Femur (tissue), 1 donor: ENCODE data around the gene PLSCR3.
"Not testable (repeated sequence)": the region's sequence is repeated elsewhere in the genome, so short reads cannot be mapped to it uniquely, and the experiment has no call there.

ENCODE experiments used
- DNase-seq: peaks from one replicate; pipeline ENCODE4 v3.0.0-alpha.2; 2017

PLSCR3 gene

DNA sequence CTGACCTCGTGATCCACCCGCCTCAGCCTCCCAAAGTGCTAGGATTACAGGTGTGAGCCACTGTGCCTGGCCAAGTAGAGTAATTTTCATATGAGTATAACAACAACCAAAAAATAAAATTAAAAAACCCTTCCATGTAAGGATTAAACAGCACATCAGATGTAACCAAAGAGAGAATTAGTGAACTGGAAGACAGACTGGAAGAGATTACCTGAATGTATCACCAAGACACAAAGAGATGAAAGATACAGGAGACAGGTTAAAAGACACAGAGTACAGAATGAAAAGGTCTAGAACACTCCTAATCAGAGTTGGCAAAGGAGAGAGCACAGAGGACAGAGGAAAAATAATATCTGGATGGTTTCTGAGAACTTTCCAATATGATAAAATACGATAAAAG lies 15.2 kb downstream of the PLSCR3 start:
- no peak for DNase-seq

DNA sequence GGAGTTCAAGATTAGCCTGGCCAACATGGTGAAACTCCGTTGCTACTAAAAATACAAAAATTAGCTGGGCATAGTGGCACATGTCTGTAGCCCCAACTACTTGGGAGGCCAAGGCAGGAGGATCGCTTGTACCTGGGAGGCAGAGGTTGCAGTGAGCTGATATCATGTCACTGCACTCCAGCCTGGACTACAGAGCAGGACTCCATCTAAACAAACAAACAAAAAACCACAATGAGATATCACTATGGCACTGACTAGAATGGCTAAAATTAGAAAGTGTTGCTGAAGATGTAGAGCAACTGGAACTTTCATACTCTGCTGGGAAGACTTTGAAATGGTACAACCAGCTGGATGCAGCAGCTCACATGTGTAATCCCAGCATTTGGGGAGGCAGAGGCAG lies 20.0 kb downstream of the PLSCR3 start:
- no peak for DNase-seq

DNA sequence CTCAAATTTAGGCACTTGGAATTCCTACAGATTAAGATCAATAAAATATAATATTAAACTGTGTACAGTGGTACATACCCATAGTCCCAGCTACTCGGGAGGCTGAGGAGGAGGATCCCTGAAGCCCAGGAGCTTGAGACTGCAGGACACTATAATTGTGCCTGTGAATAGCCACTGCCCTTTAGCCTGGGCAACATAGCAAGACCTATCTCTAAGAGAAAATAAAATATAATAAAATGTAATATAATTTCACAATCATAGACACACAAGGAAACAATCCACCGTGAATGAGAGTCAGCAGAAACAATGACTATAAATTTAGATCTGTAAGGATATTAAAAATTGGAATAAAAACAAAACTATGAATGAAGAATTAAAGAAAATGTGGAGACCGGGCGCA lies 23.5 kb downstream of the PLSCR3 start:
- no peak for DNase-seq

DNA sequence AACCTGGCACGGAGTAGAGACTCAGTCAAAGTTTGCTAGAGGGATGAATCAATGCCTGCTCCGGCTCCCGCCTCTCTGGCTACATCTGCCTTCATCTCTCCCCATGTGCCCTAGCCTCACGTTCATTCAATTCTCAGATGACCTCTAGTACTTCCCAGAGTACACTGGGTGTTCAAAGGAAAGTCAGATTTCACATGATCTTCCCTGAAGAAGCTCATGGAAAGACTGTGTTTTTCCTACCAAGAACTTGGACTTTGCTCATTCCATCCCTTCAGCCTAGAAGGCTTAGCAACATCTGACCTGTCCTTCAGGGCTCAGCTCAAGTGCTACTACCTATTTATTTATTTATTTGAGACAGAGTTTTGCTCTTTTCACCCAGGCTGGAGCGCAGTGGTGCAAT lies 24.5 kb downstream of the PLSCR3 start:
- no peak for DNase-seq

DNA sequence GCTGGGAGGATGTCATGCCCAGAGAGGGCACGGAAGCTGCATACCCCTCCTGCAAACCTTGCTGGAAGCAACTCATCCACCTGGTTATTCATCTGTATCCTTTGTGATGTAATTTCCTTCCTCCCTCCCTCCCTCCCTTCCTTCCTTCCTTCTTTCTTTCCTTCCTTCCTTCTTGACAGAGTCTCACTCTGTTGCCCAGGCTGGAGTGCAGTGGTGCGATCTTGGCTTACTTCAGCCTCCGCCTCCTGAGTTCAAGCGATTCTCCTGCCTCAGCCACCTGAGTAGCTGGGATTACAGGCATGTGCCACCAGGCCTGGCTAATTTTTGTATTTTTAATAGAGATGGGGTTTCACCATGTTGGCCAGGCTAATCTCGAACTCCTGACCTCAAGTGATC lies 25.7 kb downstream of the PLSCR3 start:
- not testable (repeated sequence) for DNase-seq

DNA sequence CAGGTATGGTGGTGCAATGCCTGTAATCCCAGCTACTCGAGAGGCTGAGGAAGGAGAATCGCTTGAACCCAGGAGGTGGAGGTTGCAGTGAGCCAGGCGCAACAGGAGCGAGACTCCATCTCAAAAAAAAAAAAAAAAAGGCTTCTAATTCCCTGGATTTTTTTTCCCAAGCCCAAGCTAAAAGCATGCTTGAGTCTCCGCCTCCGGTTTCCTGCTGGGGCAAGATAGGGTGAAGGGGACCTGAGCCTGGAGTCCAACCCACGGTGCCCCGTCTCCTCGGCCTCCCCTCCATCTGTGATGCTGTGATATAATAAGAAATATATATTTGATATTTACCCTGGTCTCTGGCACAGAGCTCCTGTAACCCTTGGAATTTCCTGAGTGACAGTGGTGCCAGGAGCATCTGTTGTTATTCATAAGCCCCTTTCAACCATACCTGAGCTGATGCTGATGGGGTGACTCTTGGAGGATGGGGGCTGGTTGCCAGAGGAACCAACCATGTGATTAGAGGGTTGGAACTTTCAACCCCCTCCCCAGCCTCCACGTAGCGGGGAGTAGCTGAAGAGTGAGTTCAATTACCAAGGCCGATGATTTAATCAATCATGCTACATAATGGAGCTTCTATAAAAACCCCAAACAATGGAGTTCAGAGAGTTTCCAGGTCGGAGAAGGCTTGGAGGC lies 26.3 kb downstream of the PLSCR3 start:
- DNase-seq: no peak

DNA sequence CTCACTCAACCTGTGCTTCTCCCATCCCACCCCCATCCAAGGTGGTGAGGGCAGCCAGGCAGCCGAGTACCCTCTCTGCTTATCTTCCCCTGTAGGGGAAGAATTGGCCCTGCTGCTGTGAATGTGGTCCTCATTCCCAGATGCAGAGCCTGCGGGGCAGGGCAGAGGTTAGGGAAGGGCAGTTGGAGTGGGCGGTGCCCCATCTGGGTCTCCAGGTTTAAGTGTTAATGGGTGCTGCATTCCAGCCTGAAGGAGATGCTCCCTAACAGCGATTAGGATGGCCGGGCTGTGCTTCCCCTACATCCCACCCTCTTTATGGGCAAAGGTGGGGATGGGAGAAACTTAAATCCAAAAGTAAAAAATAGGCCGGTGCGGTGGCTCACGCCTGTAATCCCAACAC lies 27.2 kb downstream of the PLSCR3 start:
- no peak for DNase-seq

DNA sequence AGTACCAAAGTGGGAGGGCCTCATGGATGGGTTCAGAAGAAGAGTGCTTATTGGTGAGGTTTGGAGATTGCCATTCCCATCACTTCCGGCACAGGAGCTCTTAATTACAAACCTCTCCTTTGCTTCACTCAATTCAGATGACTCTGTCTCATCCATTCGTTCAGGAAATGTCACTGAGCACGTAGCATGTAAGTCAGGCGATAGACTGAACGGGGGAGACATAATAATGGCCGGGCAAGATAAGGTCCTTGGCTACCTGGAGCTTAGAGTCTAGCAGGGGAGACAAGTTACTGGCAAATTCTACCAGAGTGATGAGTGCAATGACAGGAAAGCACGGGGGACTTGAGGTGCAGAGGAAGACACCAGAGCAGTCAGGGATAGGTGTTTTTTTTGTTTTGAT lies 28.4 kb downstream of the PLSCR3 start:
- not testable (repeated sequence) for DNase-seq

DNA sequence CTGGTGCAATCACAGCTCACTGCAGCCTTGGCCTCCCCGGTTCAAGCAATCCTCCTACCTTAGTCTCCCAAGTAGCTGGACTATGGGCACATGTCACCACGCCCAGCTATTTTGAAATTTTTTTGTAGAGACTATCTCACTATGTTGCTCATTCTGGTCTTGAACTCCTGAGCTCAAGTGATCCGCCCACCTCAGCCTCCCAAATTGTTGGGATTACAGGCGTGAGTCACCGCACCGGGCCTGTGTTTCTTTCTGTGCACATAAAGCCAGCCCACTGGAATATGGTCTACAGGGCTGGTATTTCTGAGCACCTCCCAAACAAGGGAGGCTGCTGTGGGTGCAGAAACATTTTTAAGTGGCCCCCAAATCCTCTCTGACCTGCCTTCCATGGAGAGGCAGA lies 31.0 kb downstream of the PLSCR3 start:
- no peak for DNase-seq

DNA sequence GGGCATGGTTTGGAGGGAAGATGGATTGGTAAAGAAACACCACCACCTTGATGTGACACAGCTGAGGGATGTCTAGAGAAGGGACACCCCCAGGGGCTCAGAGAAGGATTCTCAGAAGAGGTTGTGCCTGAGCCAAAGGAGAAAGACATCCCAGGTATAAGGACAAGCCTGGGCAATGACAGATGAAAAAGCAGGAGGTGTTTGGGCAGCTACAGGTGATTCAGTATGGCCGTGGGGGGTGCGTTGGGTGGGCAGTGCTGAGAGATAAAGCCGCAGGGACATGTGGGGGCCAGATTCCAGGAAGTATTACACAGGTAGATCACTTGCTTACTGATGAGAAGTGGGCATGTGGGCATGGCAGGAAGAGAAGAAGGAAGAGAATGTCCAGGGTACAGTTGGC lies 32.4 kb downstream of the PLSCR3 start:
- DNase-seq: no peak

DNA sequence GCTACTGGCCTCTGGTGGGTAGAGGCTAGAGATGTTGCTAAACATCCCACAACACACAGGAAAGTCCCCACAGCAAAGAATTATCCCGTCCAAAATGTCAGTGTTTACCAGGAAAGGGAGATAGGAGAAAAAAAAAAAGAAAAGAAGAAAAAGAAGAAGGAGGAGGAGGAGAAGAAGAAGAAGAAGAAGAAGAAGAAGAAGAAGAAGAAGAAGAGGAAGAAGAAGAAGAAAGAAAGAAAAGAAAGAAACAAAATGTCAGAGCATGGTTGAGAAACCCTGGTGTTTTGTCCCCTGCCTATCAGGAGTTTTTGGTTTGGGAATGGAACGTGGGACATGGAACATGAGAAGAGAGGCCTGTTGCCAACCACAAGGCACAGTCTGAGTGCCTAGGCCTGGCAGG lies 36.9 kb downstream of the PLSCR3 start:
- no peak for DNase-seq

DNA sequence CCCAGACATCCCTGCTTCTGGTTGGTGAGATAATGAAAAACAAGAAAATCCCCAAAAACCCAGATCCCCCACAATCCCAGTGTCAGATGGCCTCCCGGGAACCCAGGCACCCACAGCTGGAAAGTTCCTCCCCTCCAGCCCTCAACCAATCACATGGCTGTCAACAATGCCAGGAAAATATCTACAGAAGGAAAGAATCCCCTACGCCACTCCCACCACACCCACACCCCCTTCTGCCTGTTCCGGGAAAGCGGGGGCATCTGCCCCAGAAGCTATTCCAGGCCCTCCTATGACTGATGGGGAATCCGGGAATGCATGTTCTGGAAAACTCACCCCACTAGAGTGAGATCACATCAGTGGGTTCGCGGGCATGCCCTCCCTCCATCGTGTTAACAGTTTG lies 37.6 kb downstream of the PLSCR3 start:
- DNase-seq: no peak

DNA sequence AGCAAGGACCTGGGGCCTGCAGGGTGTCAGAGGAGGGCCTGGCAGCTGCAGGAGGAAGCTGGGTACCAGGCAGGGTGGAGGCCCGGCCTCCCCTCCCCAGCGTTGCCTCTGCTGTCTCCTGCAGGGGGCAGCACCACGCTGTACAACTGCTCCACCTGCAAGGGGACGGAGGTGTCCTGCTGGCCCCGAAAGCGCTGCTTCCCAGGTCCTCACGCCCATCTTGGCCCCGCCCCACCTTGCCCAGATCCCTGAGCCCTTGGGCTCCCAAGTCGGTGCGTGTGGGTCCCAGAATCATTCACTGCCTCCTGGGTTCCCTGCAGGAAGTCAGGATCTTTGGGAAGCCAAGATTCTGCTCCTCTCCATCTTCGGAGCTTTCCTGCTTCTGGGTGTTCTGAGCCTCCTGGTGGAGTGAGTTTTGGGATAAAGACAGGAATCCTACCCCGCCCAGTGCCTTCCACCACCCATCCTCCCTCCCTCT lies 38.2 kb downstream of the PLSCR3 start:
- DNase-seq: peak; percentile 84

DNA sequence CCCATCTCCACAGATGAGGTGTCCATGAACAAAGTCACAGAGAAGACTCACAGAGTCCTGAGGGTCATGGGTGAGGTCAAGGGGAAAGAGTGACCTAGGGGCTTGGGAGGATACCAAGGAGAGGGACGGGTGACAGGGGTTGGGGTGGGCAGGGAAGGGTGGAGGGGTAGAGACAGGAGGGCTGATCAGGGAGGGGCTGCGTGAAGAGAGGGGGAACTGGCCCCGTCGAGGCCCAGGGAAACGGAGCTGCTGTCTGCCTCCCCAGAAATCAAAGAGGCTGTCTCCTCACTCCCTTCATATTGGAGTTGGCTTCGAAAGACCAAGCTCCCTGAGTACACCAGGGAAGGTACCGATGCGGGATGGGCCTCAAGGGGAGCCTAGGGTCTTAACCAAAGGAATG lies 38.8 kb downstream of the PLSCR3 start:
- no peak for DNase-seq

DNA sequence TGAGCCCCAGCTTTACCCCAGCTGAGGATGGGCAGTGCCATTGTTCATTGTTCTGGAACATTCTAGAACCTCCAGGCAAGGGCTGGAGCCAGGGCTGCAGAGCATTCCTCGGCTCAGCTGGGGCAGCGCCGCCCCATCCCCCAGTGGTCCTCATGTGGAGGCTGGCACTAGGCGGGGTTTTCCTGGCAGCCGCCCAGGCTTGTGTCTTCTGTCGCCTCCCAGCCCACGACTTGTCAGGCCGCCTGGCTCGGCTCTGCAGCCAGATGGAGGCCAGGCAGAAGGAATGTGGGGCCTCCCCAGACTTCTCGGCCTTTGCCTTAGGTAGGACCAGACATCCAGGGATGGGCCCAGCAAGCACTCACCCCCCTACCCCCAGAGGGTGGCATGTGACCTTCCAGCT lies 39.3 kb downstream of the PLSCR3 start, which contains the start of gene TMEM95:
Gene TMEM95 (plus strand): TSS at position 104 of the 400 bp plus-strand sequence. CDS start 49 bp downstream, at position 153.
- peak; percentile 70 for DNase-seq

DNA sequence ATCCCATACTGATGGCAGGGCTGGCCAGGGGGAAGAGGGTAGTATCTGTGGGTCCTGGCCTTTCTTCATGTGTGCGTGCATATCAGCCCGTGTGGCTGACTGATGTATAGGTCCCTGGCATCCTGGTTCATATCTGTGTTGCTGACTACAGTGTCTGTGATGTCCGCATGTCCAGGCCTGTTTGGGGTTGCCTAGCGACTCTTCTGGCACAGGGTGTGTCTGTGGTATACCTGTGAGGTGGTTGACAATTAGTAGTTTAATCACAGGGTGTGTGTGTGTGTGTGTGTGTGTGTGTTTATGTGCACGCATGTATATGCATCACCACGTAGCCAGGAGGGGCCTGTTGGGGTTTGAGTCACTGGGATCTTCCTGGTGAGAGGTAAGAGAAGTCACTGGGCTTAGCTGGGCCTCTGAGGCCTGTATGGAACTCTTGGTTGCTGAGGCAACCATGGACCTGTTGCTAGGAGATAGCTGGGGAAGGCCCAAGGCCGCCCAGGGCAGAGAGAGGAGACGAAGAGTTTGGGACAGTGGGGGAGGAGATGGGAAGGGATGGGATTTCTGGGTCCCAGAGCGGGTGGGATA lies 40.0 kb downstream of the PLSCR3 start:
- DNase-seq: no peak

DNA sequence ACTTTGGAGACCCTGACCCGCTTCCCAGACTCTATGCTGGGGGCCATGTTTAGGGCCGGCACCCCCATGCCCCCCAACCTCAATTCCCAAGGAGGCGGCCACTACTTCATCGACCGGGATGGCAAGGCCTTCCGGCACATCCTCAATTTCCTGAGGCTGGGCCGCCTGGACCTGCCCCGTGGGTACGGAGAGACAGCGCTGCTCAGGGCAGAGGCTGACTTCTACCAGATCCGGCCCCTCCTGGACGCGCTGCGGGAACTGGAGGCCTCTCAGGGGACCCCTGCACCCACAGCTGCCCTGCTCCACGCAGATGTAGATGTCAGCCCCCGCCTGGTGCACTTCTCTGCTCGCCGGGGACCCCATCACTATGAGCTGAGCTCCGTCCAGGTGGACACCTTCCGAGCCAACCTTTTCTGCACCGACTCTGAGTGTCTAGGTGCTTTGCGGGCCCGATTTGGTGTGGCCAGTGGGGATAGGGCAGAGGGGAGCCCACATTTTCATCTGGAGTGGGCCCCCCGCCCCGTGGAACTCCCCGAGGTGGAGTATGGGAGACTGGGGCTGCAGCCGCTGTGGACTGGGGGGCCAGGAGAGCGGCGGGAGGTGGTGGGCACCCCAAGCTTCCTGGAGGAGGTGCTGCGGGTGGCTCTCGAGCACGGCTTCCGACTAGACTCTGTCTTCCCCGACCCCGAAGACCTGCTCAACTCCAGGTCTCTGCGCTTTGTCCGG lies 41.3 kb downstream of the PLSCR3 start:
- DNase-seq: no peak

DNA sequence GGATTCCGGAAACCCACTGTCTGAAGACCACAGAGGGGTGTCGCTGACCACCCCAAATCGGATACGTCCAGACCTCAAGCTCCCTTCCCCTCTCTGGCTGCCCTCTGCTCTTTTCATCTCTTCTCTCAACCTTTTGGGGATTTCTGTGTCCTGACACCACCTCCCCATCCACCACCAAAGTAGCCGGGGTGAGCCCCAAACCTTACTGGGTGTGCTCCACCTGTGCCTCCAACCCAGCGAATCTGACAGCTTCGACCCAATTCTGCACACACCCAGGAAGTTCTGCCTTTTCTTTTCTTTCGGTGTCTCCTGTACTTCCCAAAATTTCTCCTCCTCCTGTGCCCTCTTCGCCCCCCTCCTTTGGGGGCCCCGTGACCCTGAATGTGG lies 41.8 kb downstream of the PLSCR3 start:
- no peak for DNase-seq

DNA sequence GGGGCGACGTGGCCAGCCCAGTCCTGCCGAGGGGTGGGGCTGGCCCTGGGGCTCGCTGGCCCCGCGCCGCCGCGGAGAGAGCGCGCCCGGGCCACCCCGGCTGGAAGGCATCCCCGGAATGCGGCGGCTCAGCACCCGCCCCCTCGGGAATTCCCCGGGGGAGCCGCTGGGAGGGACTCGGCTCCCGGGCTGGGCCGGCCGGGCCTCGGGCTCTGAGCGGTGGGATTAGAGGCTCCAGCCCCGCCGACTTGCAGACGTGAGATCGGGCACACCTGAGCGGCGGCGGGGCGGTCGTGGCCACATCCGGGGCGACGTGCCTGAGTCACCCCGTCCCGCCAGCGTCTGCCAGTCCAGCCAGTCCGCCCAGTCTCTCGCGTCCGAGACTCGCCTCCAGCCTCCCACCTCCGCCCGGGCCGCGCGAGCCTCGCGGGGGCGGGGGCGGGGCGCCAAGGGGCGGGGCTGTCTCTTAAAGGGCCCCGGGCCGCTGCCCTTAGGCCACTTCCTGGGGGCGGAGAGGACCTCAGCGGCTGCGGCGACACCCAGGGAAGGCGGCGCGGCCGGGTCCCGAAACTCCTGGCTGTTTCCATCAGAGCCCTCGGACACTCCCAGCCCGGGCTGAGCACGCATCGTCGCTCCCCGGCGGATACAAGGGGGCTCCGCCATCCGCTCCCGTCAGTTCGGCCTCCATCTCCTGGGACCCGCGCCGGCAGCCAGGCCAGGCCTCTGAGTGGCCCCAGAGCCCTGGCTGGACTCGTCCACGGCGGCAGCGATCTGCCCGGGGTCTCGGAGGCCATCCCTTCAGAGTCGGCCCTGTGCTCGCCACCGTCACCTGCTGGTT lies 42.4 kb downstream of the PLSCR3 start, which contains the start of gene KCTD11:
Gene KCTD11 (plus strand): TSS at position 498 of the 838 bp plus-strand sequence.
- DNase-seq: peak; percentile 92

DNA sequence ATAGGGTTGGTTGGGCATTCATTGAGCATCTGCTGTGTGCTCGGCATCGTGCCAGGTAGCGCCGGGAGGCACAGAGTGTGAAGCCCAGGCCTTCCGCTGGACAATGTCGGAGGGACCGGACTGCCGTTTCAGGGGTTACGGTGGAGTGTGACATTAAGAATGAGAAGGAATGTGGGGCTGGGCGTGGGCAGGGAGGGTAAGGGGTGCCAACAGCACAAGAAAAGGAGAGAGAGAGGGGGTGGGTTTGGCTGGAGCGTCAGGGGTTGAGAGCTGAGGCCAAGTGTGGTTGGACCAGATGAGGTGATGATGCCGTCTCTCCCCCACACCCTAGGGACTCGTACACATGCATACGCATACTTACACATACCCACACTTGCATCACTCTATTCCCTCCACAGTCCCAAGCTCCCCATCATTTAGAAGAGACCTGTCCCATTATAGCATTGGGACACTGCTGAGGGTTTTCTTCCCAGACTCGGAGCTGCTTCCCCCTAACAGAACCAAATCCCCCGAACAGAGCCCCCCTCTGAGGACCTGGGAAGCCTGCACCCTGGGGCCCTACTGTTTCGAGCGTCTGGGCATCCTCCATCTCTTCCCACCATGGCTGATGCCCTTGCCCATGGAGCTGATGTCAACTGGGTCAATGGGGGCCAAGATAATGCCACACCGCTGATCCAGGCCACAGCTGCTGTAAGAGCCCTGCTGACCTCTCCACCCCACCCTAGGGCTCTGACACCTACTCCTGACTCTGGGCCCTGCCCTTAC lies 45.7 kb downstream of the PLSCR3 start:
- DNase-seq: no peak

DNA sequence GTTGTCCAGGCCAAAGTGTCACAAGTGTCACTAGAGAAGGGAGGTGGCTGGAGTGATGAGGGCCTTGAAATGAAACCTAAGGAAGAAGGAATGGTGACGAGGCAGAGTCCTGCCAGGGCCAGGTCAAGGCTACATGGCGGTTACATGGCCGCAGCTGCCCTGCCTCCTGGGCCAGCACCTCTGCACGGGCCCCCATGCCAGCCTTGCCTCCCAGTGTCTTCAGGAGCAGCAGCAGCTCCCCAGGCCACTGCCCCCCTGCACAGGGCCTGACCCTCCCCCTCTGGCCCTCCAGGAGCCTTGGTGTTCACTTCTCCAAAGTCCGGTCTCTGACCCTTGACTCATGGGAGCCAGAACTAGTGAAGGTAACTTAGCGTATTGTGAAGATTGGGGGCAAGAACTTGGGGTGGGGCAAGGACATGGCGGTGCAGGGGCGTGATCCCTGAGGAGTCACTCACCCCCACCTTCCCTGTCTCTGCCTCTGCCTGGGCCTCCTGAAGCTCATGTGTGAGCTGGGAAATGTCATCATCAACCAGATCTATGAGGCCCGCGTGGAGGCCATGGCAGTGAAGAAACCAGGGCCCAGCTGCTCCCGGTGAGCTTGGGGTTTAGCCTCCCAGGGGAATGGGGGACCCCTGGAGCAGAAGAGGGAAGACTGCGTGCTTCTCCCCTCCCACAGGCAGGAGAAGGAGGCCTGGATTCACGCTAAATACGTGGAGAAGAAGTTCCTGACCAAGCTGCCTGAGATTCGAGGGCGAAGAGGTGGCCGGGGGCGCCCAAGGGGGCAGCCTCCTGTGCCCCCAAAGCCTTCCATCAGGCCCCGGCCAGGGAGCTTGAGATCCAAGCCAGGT lies 46.5 kb downstream of the PLSCR3 start:
- DNase-seq: no peak
